Loucy (cell line): ENCODE results near the gene SPRYD3.
A peak's percentile ranks its signal among the peaks of the same experiment; 100 is the strongest.

ENCODE experiments used
- H2AFZ ChIP-seq: fragments of 200-600 bp; sonication (generic); 2 replicates; pipeline ENCODE4 v1.6.0; 2016; ENCODE audit warnings: antibody characterized with exemption, mild to moderate bottlenecking, low read length, moderate library complexity
- H3F3A ChIP-seq: fragments of 200-600 bp; 2 replicates; pipeline ENCODE4 v1.6.0; 2016; ENCODE audit warnings: antibody characterized with exemption, low read depth, mild to moderate bottlenecking
- H3K27me3 ChIP-seq: fragments of 200-600 bp; sonication (generic); 2 replicates; pipeline ENCODE4 v1.6.1; 2014; ENCODE audit warnings: low read length, mild to moderate bottlenecking; ENCODE audit not compliant: insufficient read depth, poor library complexity, severe bottlenecking
- H3K36me3 ChIP-seq: fragments of 200-600 bp; sonication (generic); 2 replicates; pipeline ENCODE4 v1.6.1; 2016; ENCODE audit warnings: low read length; ENCODE audit not compliant: insufficient read depth
- H3K4me1 ChIP-seq: fragments of 200-600 bp; sonication (generic); 2 replicates; pipeline ENCODE4 v1.5.1; 2014; ENCODE audit warnings: low read length, mild to moderate bottlenecking; ENCODE audit not compliant: insufficient read depth, poor library complexity, severe bottlenecking
- H3K4me2 ChIP-seq: fragments of 200-600 bp; sonication (generic); 2 replicates; pipeline ENCODE4 v1.6.0; 2014; ENCODE audit warnings: antibody characterized with exemption, low read length, low read depth, mild to moderate bottlenecking; ENCODE audit not compliant: poor library complexity, severe bottlenecking
- H3K4me3 ChIP-seq: fragments of 200-600 bp; sonication (generic); 2 replicates; pipeline ENCODE4 v1.5.1; 2014; ENCODE audit warnings: low read length, mild to moderate bottlenecking, mixed read lengths; ENCODE audit not compliant: poor library complexity, severe bottlenecking
- H3K79me2 ChIP-seq: fragments of 200-600 bp; sonication (generic); 2 replicates; pipeline ENCODE4 v1.6.1; 2014; ENCODE audit warnings: low read length; ENCODE audit not compliant: insufficient read depth
- H3K9ac ChIP-seq: fragments of 200-600 bp; sonication (generic); 2 replicates; pipeline ENCODE4 v1.6.0; 2014; ENCODE audit warnings: mild to moderate bottlenecking, low read depth, low read length, moderate library complexity; ENCODE audit not compliant: poor library complexity, severe bottlenecking
- H3K9me2 ChIP-seq: fragments of 200-600 bp; sonication (generic); replicated peaks from 2 replicates; pipeline ENCODE4 v1.6.1; 2016; ENCODE audit warnings: low read depth, low read length, mixed read lengths
- H3K9me3 ChIP-seq: fragments of 200-600 bp; sonication (generic); 2 replicates; pipeline ENCODE4 v1.6.1; 2014; ENCODE audit warnings: mild to moderate bottlenecking, antibody characterized with exemption, low read length, low read depth; ENCODE audit not compliant: insufficient read depth
- H4K20me1 ChIP-seq: fragments of 200-600 bp; sonication (generic); 2 replicates; pipeline ENCODE4 v1.6.0; 2014; ENCODE audit warnings: antibody characterized with exemption, low read length, mild to moderate bottlenecking; ENCODE audit not compliant: insufficient read depth, poor library complexity, severe bottlenecking
- CTCF ChIP-seq: fragments of 200-600 bp; sonication (generic); conservative IDR thresholded peaks from 2 replicates; pipeline ENCODE4 v1.5.1; 2014; ENCODE audit warnings: mild to moderate bottlenecking, antibody characterized with exemption, low read length
- EZH2phosphoT487 ChIP-seq: fragments of 200-600 bp; IDR thresholded peaks from 2 replicates; pipeline ENCODE4 v1.6.1; 2018; ENCODE audit warnings: antibody characterized with exemption, mild to moderate bottlenecking, moderate library complexity, borderline replicate concordance

SPRYD3 gene

GRCh38 chr12:53102883-53103807 is 24.0 kb upstream of the SPRYD3 start, which contains the start of gene SOAT2:
SOAT2 (plus strand) TSS chr12:53103486; CDS start chr12:53103578, 92 bp downstream.
- H3K9ac ChIP-seq = peak within 1 kb of the TSS; percentile 53
- no peaks in the 10 kb centered on the region for H3K27me3 ChIP-seq
- H3K4me2 ChIP-seq = peak within 1 kb of the TSS; percentile 59
- H3K79me2 ChIP-seq = no peaks in the 10 kb centered on the region
- peaks cover 40% of the 10 kb centered on the region for H3K4me1 ChIP-seq
- H3K4me3 ChIP-seq = peak within 1 kb of the TSS; percentile 46
- H3K9me2 ChIP-seq = no peaks in the 10 kb centered on the region
- no peak for TF ChIP-seq EZH2phosphoT487
- no peak for TF ChIP-seq CTCF
- H4K20me1 ChIP-seq = no peaks in the 10 kb centered on the region
- no peaks in the 10 kb centered on the region for H3K9me3 ChIP-seq
- H3K36me3 ChIP-seq = no peaks in the 10 kb centered on the region
- H2AFZ ChIP-seq = peak within 1 kb of the TSS; percentile 66
- H3F3A ChIP-seq = no peaks in the 10 kb centered on the region; the same call in 1 of the 2 replicates

GRCh38 chr12:53101931-53102781 is 23.0 kb upstream of the SPRYD3 start:
- no peaks in the 10 kb centered on the region for H3K79me2 ChIP-seq
- peak overlapping the region; percentile 66; the same call in 1 of the 2 replicates for H2AFZ ChIP-seq
- H3K4me1 ChIP-seq = peaks cover 50% of the 10 kb centered on the region
- no peaks in the 10 kb centered on the region for H3K9me2 ChIP-seq
- peak overlapping the region; percentile 14 for H3K4me3 ChIP-seq
- peak overlapping the region; percentile 59 for H3K4me2 ChIP-seq
- H3K36me3 ChIP-seq = no peaks in the 10 kb centered on the region
- peak overlapping the region; percentile 37 for H3K9ac ChIP-seq
- no peaks in the 10 kb centered on the region for H3K9me3 ChIP-seq
- no peaks in the 10 kb centered on the region for H4K20me1 ChIP-seq
- no peaks in the 10 kb centered on the region for H3K27me3 ChIP-seq
- no peak for TF ChIP-seq CTCF
- TF ChIP-seq EZH2phosphoT487 = no peak
- no peaks in the 10 kb centered on the region; the same call in 1 of the 2 replicates for H3F3A ChIP-seq

- TF ChIP-seq CTCF (no peak), EZH2phosphoT487 (no peak)
- no peaks in the 10 kb centered on the region for H3K36me3 ChIP-seq
- no peak overlapping the region for H3K4me3 ChIP-seq
- no peaks in the 10 kb centered on the region for H3K79me2 ChIP-seq
- H3K27me3 ChIP-seq = no peaks in the 10 kb centered on the region
- no peaks in the 10 kb centered on the region; the same call in 1 of the 2 replicates for H3F3A ChIP-seq
- no peaks in the 10 kb centered on the region for H3K9me2 ChIP-seq
- H3K9me3 ChIP-seq = no peaks in the 10 kb centered on the region
- peaks cover 53% of the 10 kb centered on the region for H3K4me1 ChIP-seq
- no peak overlapping the region for H3K4me2 ChIP-seq
- H2AFZ ChIP-seq = no peak overlapping the region
- no peak overlapping the region for H3K9ac ChIP-seq
- H4K20me1 ChIP-seq = no peaks in the 10 kb centered on the region
Measured at GRCh38 chr12:53101266-53101665, 22.1 kb upstream of the SPRYD3 start.
